Measurements from ENCODE around the gene BEND3.

- TF ChIP-seq REST (IDR thresholded peaks at IDR 0.05; ENCODE audit: unreplicated experiment) (no peak), EZH2phosphoT487 (IDR thresholded peaks at IDR 0.05; ENCODE audit: unreplicated experiment) (no peak)
Observed at GRCh38 chr6:107068691-107069630, 46.4 kb downstream of the BEND3 start.

Data from GM23338 (cell line).